CD4-positive, alpha-beta T cell treated with Interleukin-4 for 1 hour (primary cell): ENCODE results near the gene ARFGEF2.
"Not testable (repeated sequence)": the region's sequence is repeated elsewhere in the genome, so short reads cannot be mapped to it uniquely, and the experiment has no call there.

Experiments used
- DNase-seq, 2 donors: peaks; one replicate each; pipeline ENCODE4 v3.0.0-alpha.2; 2020 to 2022

The ARFGEF2 gene

GRCh38 chr20:48930878-48931277 lies 9.4 kb downstream of the ARFGEF2 start:
- no peak for DNase-seq

- DNase-seq: no peak
These were observed 10.2 kb downstream of the ARFGEF2 start for GRCh38 chr20:48931527-48932374.

GRCh38 chr20:48932375-48932941 lies 10.9 kb downstream of the ARFGEF2 start:
- DNase-seq: no peak

GRCh38 chr20:48933017-48933766 lies 11.7 kb downstream of the ARFGEF2 start:
- DNase-seq: no peak

GRCh38 chr20:48934273-48934877 lies 12.9 kb downstream of the ARFGEF2 start:
- not testable (repeated sequence) for DNase-seq

GRCh38 chr20:48934966-48935365 lies 13.5 kb downstream of the ARFGEF2 start:
- DNase-seq: not testable (repeated sequence)

- DNase-seq: not testable (repeated sequence)
These were observed 14.7 kb downstream of the ARFGEF2 start for GRCh38 chr20:48936178-48936577.

GRCh38 chr20:48937674-48938073 lies 16.2 kb downstream of the ARFGEF2 start:
- no peak for DNase-seq

- DNase-seq: no peak
These were observed 17.2 kb downstream of the ARFGEF2 start for GRCh38 chr20:48938670-48939069.

GRCh38 chr20:48940170-48940569 lies 18.7 kb downstream of the ARFGEF2 start:
- DNase-seq: no peak

GRCh38 chr20:48941467-48941866 lies 20.0 kb downstream of the ARFGEF2 start:
- no peak for DNase-seq

GRCh38 chr20:48942730-48943129 lies 21.2 kb downstream of the ARFGEF2 start:
- DNase-seq: no peak

- DNase-seq: no peak
These were observed 23.3 kb downstream of the ARFGEF2 start for GRCh38 chr20:48944663-48945297.

GRCh38 chr20:48945840-48946514 lies 24.5 kb downstream of the ARFGEF2 start:
- no peak for DNase-seq

GRCh38 chr20:48948612-48949011 lies 27.1 kb downstream of the ARFGEF2 start:
- DNase-seq: no peak

GRCh38 chr20:48949304-48950170 lies 28.0 kb downstream of the ARFGEF2 start:
- no peak for DNase-seq

- DNase-seq: no peak
These were observed 29.5 kb downstream of the ARFGEF2 start for GRCh38 chr20:48951041-48951440.

- no peak for DNase-seq
These were observed 30.1 kb downstream of the ARFGEF2 start for GRCh38 chr20:48951646-48952045.

- DNase-seq: no peak
These were observed 31.1 kb downstream of the ARFGEF2 start for GRCh38 chr20:48952656-48953055.

- no peak for DNase-seq
These were observed 32.1 kb downstream of the ARFGEF2 start for GRCh38 chr20:48953653-48954052.

- no peak for DNase-seq
These were observed 34.5 kb downstream of the ARFGEF2 start for GRCh38 chr20:48956052-48956451.
